GM18508 (cell line): ENCODE results near the gene GAK.

ENCODE experiments used
- ATAC-seq: cut with Tn5 transposase; IDR thresholded peaks from one replicate; pipeline ENCODE4 v1.9.1; 2021; ENCODE audit warnings: moderate number of reproducible peaks; ENCODE audit not compliant: insufficient read depth, unreplicated experiment

GAK gene

GRCh38 chr4:875818-876423 is 56.2 kb downstream of the GAK start:
- ATAC-seq, result no peak

DNA sequence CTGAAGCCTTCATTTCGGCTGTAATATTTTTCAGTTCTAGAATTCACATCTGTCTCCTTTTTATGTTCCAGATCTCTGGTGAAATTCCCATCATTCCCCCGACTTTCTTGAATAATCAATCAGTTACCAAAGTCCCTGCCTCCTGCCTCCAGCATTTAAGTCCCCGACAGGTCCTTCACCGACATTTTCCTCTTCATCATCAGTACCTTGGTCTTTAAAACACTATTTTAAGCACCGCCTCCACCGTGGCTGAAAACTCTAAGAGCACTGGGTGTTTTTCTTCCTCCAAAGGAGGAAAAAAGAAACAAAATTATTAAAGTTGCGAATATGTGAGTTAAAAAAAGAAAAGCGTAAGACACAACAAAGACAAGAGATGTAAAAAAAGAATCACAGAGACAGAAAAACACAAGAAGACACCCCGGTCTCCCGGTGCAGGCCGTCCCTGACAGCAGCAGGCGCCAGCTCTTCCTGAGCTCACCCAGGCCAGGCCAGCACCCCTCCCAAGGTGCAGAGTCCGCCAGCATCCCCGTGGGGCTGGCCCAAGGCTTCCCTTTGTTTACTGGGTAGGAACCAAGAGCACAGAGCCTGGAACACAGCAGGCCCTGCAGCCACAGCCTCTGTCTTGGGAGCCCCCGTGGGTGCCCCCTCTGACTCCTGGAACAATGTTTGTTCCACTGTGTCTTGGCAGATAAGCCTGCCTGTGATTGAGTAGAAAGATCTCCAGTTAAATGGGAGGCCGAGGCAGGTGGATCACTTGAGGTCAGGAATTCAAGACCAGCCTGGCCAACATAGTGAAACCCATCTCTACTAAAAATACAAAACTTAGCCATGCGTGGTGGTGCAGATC is 56.9 kb downstream of the GAK start:
- ATAC-seq, result no peak

DNA sequence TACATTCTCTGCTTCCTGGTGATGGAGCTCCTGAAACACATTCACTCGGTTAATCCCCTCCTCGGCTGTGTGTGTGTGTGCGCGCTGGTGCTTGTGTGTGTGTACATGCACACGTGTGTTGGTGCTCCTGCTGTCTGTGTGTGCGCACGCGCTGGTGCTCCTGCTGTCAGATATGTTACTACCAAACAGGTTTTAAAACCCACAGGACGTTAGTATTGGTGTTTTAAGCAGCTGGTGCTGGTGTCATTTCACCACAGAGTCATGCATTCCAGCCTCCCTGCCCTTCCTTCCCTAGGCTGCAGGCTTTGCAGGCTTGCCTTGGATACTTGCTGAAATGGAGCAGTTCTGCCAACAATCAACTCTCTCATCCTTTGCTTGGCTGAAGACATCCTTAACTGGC is 58.1 kb downstream of the GAK start:
- ATAC-seq, result no peak

DNA sequence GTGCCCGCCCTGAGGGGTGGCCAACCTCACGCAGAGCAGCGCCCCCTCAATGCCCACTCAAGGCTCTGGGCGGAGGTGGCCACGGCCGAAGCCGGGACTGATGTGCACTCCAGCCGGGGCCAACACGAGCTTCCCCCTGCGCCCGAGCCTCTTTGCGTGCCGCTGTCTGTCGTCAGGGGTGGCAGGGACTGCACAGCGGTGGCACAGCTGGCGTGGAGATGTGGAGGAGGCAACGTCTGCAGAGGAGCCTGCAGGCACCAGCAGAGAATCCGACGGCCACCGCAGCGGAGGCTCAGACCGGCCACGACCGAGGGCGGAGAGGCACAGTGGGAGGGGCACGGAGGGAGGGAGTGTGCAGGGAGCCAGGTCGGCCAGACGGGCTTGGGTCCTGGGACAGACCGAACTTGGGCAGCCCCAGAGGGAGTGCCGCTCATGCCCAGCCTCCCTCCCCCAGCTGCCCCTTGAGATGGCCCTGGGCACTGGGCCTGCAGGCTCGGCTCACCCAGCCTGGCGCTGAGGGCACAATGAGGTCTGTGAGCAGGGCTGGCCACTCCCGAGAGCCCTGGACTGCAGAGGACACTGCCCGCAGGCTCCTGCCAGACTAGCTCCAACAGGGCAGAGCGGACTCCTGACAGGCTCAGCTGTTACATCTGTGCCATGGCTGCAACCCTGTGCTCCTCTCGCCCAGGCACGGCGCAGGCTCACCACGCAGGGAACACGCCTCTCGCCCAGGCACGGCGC is 59.7 kb downstream of the GAK start:
- ATAC-seq, result no peak

DNA sequence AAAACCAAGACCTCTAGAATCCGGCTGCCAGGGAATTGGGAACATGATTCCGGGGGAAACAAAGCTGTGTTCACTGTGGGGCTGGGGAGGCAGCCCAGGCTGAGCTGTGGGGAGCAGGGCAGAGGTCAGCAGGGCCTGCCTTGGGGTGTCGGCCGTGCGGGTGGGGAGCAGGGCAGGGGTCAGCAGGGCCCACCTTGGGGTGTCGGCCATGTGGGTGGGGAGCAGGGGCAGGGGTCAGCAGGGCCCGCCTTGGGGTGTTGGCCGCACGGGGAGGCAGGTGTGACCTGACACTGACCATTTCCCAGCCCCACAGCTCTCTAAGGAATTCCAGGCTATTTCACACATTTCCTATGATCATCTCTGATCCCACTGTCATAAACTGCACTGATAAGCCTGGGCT is 60.6 kb downstream of the GAK start:
- ATAC-seq, result no peak

GRCh38 chr4:870951-871350 is 61.2 kb downstream of the GAK start:
- ATAC-seq, result no peak

- ATAC-seq, result no peak
Observed at GRCh38 chr4:869776-870175, 62.3 kb downstream of the GAK start.

DNA sequence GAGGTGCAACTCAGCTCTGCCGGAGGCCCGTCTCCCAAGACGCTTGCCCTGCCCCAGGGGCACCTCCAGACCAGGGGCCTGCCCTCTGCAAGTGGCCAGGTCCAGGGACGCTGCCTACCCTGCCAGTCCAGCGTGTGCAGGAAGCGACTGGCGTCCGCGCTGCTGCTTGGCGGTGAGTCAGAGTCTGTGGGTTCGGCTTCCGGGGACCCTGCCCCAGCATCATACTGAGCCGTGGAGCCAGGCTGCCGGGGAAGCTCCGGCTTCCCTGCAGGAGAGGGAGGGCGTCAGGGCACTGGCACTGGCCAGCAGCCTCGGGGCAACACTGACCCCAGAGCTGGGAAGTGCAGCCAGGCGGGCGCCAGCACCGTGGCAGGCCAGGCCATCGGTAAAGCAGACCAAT is 63.7 kb downstream of the GAK start:
- ATAC-seq, result no peak

- ATAC-seq, result no peak
Observed at GRCh38 chr4:867526-868250, 64.4 kb downstream of the GAK start.

DNA sequence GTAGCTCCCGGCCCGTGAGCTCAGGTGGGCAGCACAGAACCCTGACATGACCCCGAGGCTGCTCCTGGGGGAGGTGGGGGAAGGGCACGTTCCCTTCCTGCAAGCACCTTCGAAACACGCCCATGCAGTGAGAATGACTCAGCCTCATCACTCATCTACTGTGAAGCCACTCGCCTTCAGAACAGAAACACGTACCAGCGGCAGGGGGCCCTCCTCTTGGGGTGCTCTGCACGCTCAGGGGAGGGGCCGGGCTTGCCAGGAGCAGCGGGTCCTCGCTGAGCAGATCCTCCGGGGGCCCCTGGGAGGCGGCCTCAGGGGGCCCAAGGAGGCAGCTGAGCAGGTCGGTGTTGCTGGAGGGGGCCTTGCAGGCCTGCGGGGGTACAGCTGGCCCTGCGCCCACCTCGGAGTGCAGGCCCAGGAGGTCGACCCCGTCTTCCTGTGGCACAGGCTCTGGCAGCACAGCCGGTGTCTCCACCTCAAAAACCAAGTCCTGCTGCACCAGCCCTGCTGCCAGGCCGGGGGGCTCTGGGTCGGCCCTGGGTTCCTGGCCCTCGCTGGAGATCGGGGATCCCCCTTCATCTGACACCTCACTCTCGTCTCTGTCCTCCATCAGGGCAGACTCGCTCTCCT is 65.2 kb downstream of the GAK start:
- no peak for ATAC-seq

GRCh38 chr4:866068-866760 is 65.9 kb downstream of the GAK start:
- ATAC-seq, result no peak

DNA sequence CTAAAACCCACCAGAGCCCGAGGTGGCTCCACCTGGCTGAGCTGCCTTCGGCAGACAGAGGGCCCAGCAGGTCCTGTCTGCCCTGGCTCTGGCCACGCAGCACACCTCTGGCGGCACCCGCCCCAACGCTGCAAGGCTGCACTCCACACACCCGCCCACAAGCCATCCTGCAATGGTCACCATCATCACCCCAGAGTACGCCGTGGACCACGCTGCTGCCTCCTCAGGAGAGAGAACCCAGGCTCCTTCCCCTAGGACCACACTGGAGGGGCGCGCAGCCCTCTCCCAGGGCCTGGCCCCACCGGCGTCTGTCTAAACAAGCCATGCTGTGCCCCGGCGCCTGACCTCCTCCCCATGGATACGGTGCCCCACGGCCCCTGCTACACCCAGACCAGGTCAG is 66.5 kb downstream of the GAK start:
- no peak for ATAC-seq

DNA sequence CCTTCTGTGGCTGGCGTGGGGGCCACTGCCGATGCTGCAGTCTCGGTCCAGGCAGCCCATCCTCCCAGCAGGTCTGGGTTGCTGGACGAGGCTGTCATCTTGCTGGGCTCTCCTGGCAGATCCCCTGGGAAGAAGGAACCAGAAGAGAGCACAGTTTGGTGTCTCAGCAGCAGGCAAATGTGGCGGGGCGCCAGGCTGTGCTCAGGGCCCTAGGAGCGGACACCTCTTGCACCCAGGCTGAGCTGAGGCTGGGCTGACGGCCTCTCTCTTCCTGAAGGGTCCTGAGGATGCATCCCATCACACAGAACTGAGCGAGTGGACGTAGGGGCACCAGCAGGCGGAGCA is 67.0 kb downstream of the GAK start:
- no peak for ATAC-seq

GRCh38 chr4:864456-865120 is 67.5 kb downstream of the GAK start:
- ATAC-seq, result no peak

GRCh38 chr4:860561-860960 is 71.6 kb downstream of the GAK start:
- ATAC-seq, result no peak

DNA sequence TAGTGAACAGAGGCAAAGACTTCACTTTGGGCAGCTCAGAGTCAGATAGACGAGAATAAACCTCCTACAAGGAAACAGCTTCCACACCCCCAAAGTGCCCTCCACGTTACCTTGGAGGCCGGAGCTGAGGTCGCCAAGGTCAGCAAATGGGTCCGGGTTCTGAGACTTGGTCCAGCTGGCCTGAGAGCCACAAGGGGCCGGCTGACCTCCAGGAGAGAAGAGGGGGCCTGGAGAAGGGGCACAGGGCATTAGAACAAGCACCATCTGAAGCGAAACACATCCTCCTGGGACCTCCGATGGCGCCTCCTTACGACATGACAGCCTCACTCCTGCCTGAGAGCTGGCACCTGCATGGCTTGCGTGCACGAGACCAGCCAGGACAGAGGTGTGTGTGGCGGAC is 72.6 kb downstream of the GAK start:
- ATAC-seq, result no peak

GRCh38 chr4:858831-859451 is 73.2 kb downstream of the GAK start:
- ATAC-seq, result no peak

DNA sequence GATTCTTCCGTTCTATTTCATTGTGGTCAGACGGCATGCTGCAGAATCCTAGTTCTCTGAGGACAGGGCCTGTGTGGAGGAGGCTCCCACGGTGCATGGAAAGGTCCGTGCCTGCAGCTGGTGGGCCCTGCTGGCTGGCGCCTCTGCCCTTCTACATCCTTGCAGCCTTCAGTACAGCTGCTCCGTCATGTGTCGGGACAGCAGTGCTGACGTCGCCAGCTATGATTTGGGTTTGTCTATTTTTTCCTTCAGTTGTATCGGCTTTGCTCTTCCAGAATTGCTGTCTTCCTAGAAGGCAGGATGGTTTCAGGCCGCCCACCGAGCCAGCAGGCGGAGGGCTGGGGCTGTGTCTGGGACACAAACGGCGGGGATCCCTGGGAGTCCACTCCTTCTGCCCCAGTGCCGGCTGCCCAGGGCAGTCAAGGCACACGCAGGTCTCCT is 74.1 kb downstream of the GAK start:
- ATAC-seq, result no peak

DNA sequence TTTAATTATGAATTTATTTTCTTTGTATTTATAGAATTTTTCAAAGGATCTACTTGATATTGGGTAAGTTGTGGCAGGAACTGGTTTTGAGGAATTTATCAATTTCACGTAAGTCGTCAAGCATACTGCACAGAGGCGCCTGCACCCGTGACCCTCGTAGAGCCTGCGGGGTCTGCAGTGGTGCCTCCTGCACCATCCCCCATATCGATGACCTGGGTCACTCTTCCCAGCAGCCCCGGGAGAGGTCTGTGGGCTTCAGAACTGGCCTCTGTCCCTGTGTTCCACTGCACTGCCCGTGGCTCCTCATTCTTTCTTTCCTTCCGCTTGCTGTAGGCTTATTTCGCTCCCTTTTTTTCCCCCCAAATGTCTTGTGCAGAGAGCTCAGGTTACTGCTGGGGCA is 74.7 kb downstream of the GAK start:
- ATAC-seq, result no peak
